Cardiac muscle cell (in vitro differentiated cells and primary cell): Measurements from ENCODE around the gene ADGRE1. TPM values are rescaled to one million over a fixed set of nuclear protein-coding genes. Genes with fewer than 3 reads are reported as not detected.

Source experiments
- DNase-seq, 2 donors: peaks; one replicate each; pipeline versions ENCODE4 v3.0.0 to v3.0.0-alpha.2; 2010 to 2017; ENCODE audit warnings: low read depth in 1 of 2, low spot score in 1 of 2
- H3K27ac ChIP-seq: fragments of 200-600 bp; sonication (generic); 2 replicates; pipeline ENCODE4 v1.5.1; 2016
- H3K27me3 ChIP-seq: fragments of 200-600 bp; sonication (generic); 2 replicates; pipeline ENCODE4 v1.6.0; 2016; ENCODE audit warnings: control low read depth
- H3K36me3 ChIP-seq: fragments of 200-600 bp; sonication (generic); 2 replicates; pipeline ENCODE4 v1.5.1; 2016; ENCODE audit warnings: control low read depth
- H3K4me1 ChIP-seq: fragments of 200-600 bp; sonication (generic); 2 replicates; pipeline ENCODE4 v1.8.1; 2017; ENCODE audit warnings: low read depth, mild to moderate bottlenecking, mixed run types
- H3K4me3 ChIP-seq: fragments of 200-600 bp; sonication (generic); 2 replicates; pipeline ENCODE4 v1.5.1; 2016; ENCODE audit warnings: mild to moderate bottlenecking
- H3K9me3 ChIP-seq: fragments of 200-600 bp; sonication (generic); 2 replicates; pipeline ENCODE4 v1.5.1; 2017; ENCODE audit warnings: low read depth, mild to moderate bottlenecking, control low read depth
- polyA plus RNA-seq: library from polyadenylated mRNA; unstranded; fragments of >200 nt; fragmentation: Nextera tagmentation; extraction: Ambion mirVana; gene quantifications from 2 replicates; pipeline ENCODE4 v1.2.1, GENCODE V29; 2016
- total RNA-seq: library from RNA; depleted of rRNA; stranded (reverse); fragments of >200 nt; gene quantifications from 2 replicates; pipeline ENCODE4 v1.2.3, GENCODE V29; 2016
- TF ChIP-seq, protein P1 (sequence below): IDR thresholded peaks from 2 replicates; pipeline ENCODE4 v1.5.1; 2012; ENCODE audit warnings: low read depth, mild to moderate bottlenecking, low read length

ADGRE1 gene
- total and polyA plus RNA-seq, 2 experiments from 2014 or later: not detected

DNA sequence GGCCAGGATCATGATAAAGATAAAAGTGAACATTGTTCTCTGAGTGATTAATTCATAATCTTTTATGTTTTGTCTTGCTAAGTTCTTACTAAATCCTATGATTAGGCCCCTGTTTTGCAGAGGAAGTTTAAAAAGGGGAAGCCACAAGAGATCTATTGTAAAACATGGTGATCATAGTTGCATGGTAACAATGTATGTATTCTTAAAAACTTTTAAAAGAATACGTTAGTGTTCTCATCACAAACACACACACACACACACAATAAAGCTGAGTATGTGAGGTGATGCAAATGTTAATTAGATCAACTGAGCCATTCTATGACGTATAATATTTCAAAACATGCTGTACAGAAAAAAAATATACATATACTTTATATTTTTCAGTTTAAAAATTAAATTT is 82.6 kb downstream of the ADGRE1 start:
- Histone ChIP-seq H3K27me3 (no peaks in the 10 kb centered on the region), H3K4me3 (no peak overlapping the region), H3K4me1 (no peaks in the 10 kb centered on the region), H3K9me3 (no peaks in the 10 kb centered on the region), H3K36me3 (no peaks in the 10 kb centered on the region), H3K27ac (no peak overlapping the region)
- no peak for DNase-seq
- TF ChIP-seq, protein P1, sequence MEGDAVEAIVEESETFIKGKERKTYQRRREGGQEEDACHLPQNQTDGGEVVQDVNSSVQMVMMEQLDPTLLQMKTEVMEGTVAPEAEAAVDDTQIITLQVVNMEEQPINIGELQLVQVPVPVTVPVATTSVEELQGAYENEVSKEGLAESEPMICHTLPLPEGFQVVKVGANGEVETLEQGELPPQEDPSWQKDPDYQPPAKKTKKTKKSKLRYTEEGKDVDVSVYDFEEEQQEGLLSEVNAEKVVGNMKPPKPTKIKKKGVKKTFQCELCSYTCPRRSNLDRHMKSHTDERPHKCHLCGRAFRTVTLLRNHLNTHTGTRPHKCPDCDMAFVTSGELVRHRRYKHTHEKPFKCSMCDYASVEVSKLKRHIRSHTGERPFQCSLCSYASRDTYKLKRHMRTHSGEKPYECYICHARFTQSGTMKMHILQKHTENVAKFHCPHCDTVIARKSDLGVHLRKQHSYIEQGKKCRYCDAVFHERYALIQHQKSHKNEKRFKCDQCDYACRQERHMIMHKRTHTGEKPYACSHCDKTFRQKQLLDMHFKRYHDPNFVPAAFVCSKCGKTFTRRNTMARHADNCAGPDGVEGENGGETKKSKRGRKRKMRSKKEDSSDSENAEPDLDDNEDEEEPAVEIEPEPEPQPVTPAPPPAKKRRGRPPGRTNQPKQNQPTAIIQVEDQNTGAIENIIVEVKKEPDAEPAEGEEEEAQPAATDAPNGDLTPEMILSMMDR: no peak

DNA sequence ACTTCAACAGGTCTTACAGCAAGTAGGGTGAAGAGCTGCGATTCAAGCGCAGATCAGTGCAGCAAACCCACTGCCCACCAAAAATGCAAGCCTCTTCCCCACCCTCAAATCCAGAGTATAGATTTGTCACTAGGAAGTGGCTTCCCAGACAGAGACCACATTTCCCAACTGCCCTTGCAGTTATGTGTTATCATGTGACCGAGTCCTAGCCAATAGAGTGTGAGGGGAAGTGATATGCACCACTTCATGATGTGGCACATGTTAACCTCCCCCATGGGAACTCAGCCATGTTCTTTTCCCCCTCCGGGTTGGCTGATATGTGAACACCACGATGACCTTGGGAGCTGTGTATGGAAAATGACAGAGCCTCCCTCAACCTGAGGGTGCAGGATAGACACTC is 83.1 kb downstream of the ADGRE1 start:
- TF ChIP-seq, protein P1: no peak
- Histone ChIP-seq H3K27ac (no peak overlapping the region), H3K27me3 (no peaks in the 10 kb centered on the region), H3K4me1 (no peaks in the 10 kb centered on the region), H3K4me3 (no peak overlapping the region), H3K36me3 (no peaks in the 10 kb centered on the region), H3K9me3 (no peaks in the 10 kb centered on the region)
- DNase-seq: no peak

DNA sequence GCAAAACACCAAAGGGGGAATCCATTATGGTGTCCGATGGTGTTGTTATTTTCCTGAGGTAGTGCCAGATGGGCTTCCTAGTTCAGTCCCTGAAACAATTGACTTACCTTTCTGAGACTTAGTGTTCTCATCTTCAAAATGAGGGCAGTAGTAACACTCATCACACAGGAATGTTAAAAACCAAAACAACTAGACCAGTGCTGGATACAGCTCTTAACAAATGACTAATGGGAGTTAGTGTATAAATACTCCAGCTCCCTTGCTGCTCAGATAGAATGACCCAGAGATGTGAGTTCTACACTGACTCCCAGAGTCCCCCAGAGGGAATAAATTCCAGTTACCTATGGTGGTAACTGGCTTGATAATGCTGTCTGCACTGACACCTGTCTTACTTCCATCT is 84.0 kb downstream of the ADGRE1 start:
- H3K27me3 ChIP-seq: no peaks in the 10 kb centered on the region
- no peaks in the 10 kb centered on the region for H3K9me3 ChIP-seq
- no peak overlapping the region for H3K27ac ChIP-seq
- no peaks in the 10 kb centered on the region for H3K36me3 ChIP-seq
- TF ChIP-seq, protein P1: no peak
- no peaks in the 10 kb centered on the region for H3K4me1 ChIP-seq
- DNase-seq: no peak
- H3K4me3 ChIP-seq: no peak overlapping the region

DNA sequence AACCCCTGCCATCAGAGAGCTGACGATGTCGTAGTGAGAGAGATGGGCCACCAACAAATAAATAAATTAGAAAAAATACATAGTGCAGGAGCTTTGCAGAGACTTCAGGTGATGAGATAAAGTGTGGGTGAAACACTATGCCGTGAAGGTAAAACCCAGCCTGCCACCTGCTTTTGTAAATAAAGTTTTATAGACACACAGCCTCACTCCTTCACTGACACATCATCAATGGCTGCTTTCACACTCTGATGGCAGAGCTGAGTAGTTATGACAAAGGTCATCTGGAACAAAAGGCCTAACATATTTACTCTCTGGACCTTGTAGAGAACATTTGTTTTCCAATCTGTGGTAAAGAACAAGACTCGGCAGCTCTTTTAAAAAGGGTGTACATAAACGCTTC is 88.8 kb downstream of the ADGRE1 start:
- H3K4me3 ChIP-seq: no peak overlapping the region
- no peaks in the 10 kb centered on the region for H3K36me3 ChIP-seq
- H3K27me3 ChIP-seq: no peaks in the 10 kb centered on the region
- TF ChIP-seq, protein P1: no peak
- no peaks in the 10 kb centered on the region for H3K4me1 ChIP-seq
- no peak for DNase-seq
- no peak overlapping the region for H3K27ac ChIP-seq
- H3K9me3 ChIP-seq: no peaks in the 10 kb centered on the region

DNA sequence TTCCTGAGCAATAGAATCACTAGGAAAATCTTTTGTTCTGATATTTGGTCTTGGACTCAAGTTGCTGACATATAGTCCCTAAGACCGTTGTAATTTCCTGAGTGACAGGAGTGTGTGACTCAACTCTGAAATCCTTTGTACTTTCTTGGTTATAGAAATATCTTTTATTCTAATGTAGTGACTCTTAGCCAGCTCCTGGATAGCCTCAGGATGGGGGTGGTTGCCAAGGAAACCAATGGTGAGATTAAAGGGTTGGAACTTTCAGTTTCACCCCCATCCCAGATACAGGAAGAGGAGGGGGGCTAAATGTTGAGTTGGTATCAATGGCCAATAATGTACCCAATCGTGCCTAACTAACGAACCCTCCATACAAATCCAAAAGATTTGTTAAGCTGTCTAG is 92.0 kb downstream of the ADGRE1 start:
- no peak overlapping the region for H3K27ac ChIP-seq
- no peaks in the 10 kb centered on the region for H3K9me3 ChIP-seq
- no peak for DNase-seq
- TF ChIP-seq, protein P1: no peak
- no peak overlapping the region for H3K4me3 ChIP-seq
- no peaks in the 10 kb centered on the region for H3K27me3 ChIP-seq
- no peaks in the 10 kb centered on the region for H3K36me3 ChIP-seq
- H3K4me1 ChIP-seq: no peaks in the 10 kb centered on the region

DNA sequence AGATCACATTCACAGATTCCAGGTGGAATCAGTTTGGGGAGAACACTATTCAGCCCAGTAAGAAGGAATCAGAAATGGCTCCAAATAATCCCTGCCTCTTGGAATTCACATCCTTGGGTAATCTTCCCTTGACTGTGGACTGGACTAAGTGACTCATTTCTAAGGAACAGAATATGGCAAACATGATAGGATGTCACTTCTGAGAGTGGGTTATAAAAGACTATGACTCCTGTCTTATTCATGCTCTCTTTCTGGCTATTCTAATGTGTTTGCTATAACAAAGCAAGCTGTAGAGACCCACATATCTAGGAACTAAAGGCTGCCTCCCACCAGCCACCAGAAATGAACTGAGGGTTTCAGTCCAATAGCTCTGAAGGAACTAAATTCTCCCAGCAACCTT is 96.1 kb downstream of the ADGRE1 start:
- TF ChIP-seq, protein P1: no peak
- Histone ChIP-seq H3K36me3 (no peaks in the 10 kb centered on the region), H3K4me1 (no peaks in the 10 kb centered on the region), H3K4me3 (no peak overlapping the region), H3K27ac (no peak overlapping the region), H3K9me3 (no peaks in the 10 kb centered on the region), H3K27me3 (no peaks in the 10 kb centered on the region)
- DNase-seq: no peak
